Measurements from ENCODE around the gene OR1F1.
A peak's percentile ranks its signal among the peaks of the same experiment; 100 is the strongest.
"Not testable (repeated sequence)": the region's sequence is repeated elsewhere in the genome, so short reads cannot be mapped to it uniquely, and the experiment has no call there.

Gene OR1F1

DNA sequence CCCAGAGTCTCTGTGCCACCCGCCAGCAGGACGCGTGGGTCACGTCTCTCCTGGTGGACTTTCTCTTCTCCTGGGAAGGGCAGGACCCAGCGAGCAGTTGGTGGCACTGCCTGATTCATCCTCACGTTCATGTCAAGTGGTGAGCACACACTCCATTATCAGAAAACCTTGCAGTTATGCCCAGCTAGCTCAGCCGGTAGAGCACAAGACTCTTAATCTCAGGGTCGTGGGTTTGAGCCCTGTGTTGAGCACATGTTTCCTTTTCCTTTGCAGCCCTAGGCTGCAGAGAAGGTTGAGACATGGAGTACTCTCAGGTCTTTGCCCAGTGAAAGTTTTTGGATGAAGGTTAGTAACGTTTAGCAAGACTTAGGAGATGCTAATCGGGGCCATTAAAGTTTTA, 8.0 kb downstream of the OR1F1 start:
- no peak for DNase-seq

DNA sequence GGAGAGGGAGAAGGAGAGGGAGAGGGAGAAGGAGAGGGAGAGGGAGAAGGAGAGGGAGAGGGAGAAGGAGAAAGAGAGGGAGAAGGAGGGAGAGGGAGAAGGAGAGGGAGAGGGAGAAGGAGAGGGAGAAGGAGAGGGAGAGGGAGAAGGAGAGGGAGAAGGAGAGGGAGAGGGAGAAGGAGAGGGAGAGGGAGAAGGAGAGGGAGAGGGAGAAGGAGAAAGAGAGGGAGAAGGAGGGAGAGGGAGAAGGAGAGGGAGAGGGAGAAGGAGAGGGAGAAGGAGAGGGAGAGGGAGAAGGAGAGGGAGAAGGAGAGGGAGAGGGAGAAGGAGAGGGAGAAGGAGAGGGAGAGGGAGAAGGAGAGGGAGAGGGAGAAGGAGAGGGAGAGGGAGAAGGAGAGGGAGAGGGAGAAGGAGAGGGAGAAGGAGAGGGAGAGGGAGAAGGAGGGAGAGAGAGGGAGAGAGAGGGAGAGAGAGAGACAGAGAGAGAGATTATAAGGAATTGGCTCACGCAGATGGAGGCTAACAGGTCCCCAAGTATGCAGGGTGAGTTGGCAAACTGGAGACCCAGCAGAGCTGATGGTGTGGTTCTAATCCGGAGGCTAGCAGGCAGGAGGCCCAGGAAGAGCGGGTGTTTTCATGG, 9.8 kb downstream of the OR1F1 start:
- DNase-seq = not testable (repeated sequence)

DNA sequence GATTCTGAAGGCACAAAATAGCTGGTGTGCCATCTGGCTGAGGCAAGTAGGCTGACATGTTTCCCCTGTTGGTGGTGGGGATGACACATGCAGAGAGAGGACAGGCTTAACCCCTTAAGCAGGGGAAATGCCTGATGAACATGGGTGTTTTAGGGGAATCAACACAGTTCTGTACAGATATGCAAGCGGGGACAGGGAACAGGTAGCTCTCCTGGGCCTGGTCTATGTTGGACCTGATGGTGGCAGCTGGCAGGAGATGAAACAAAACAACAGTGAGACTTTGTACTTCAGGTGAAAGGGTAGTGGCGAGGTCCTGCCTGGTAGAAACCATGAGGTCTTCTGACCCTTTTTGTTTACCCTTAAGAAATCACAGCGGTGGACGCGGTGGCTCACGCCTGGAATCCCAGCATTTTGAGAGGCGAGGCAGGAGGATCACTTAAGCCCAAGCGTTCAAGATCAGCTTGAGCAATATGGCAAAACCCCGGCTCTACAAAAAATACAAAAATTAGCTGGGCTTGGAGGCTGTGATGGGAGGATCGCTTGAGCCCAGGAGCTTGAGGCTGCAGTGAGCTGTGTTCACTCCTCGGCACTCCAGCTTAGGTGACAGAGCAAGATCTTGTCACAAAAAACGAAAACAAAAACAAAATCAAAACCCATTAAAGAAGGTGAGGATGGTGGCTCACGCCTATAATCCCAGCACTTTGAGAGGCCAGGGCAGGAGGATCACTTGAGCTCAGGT, 10.5 kb downstream of the OR1F1 start:
- DNase-seq = no peak

DNA sequence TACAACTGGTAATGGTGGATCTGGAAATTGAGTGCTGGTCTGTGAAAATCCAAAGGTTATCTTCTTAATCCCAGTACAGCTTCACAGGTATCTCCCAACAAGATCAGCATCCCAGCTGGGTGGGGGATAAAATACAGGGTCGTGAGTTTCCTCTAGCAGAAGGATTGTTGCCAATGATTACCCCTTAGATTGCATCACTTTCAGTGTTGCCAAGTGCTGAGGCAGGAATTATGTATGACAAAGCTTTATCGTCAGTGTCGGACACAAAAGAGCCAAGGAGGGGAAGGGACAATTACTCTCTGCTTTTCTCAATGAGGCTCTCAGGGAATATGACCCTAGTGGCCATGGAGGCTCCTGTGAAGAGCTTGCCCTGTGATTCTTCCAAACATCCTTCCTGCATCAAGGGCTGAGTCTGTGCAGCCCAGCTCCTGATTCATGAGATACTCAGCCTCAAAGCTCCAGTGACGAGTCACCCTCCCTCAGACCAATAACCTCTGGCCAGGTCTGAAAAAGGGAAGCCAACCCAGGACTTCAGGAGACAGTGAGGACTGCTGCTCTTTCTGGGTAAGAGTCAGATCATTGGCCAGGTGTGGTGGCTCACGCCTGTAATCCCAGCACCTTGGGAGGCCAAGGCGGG, 15.0 kb downstream of the OR1F1 start:
- DNase-seq = no peak

DNA sequence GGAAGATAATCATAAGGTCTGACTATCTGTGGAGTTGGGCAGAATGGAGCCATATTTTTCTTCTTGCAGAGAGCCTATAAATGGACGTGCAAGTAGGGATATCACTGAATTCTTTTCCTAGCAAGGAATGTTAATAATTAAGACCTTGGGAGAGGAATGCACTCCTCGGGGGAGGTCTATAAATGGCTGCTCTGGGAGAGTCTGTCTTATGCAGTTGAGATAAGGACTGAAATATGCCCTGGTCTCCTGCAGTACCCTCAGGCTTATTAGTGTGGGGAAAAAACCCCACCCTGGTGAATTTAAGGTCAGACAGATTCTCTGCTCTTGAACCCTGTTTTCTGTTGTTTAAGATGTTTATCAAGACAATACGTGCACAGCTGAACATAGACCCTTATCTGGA, 17.9 kb downstream of the OR1F1 start:
- DNase-seq = not testable (repeated sequence)

DNA sequence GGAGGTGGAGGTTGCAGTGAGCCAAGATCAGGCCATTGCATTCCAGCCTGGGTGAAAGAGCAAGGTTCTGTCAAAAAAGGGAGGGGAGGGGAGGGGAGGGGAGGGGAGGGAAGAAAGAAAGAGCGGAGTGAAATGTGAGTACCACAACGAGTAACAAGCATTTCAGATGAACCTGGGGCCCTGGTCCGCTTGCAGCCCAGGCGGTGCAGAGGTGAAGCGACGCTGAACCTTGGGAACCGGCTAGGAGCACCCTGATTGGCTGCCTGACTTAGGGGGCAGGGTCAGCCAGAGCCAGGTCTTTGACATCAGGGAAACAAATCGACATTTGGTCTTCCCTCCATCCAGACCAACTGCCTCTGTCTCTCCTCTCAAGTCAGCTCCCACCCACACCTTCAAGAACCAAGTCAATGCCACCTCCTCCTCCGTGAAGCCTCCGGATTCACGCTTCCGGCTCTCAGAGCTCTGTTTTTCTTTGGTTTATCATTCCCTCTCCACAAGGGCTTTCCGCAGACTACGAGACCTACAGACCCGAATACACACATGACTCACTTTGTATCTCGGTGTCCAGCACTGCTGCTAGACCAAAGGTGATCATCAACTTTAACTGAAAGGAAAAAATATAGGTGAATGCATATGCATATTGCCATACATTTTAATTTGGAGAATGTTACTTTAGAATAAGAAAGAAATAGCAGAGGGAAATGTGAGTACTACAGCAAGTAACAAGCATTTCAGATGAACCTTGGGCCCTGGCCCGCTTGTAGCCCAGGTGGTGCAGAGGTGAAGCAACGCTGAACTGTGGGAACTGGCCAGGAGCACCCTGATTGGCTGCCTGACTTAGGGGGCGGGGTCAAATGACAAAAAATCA, 19.3 kb downstream of the OR1F1 start:
- no peak for DNase-seq

DNA sequence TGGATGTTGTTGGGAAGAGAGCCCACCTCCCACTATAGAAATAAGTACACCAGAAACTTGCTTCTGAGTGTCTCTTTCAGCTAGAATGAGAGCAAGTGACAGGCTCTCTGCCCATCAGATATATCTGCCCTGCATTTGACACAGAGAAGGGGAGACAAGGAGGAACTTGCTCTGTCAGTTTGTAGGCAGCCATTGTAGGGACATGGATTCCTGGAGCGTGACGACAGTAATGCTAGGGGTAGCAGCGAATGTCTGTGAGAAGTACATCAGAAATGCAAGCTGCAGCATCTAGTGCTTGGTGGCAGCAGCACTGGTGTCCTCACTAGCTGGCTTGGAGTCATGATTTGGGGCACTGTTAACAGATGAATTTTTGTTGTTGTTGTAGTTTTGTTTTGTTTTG, 24.0 kb downstream of the OR1F1 start:
- DNase-seq = no peak

DNA sequence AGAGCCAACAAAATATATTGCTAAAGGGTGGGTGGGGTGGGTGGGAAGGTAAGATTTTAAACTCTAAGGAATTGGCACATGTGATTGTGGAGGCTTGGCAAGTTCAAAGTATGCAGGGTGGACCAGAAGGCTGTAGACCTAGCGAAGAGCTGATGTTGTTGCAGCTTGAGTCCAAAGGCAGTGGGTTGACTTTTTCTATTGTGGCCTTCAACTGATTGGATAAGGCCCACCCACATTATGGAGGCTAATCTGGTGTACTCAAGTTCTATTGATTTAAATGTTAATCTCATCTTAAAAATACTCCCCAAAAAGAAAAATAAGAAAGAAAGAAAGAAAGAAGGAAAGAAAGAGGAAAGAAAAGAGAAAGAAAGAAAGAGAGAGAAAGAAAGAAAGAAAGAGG, 24.6 kb downstream of the OR1F1 start:
- no peak for DNase-seq

DNA sequence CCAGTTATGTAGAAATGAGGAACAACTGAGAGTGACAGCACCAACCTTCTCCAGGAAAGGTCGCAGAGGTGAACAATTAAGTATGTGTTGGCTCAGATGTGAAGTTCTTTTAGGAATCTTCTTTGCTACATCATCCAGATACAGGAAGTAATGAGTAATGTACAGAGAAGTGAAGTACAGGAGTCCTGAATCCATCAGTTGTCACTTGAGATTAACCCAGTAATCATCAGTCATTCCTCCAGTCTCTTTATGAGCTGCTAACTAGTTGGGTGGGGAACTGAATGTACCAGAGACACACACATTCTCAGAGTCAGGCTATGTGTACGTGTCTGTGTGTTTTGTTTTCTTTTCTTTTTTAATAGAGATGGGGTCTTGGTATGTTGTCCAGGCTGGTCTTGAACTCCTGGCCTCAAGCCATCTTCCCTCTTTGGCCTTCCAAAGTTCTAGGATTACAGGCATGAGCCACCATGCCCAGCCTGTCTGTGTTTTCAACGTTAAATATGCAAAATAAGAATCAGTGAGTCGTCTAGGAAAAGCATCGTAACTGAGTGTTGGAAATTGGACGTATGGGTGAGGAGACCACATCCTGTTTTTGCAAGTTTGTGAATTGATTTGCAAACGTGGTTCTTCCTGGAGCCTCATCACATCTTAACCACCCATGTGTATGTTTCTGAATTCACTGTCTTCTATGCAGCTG, 27.0 kb downstream of the OR1F1 start:
- DNase-seq = no peak

DNA sequence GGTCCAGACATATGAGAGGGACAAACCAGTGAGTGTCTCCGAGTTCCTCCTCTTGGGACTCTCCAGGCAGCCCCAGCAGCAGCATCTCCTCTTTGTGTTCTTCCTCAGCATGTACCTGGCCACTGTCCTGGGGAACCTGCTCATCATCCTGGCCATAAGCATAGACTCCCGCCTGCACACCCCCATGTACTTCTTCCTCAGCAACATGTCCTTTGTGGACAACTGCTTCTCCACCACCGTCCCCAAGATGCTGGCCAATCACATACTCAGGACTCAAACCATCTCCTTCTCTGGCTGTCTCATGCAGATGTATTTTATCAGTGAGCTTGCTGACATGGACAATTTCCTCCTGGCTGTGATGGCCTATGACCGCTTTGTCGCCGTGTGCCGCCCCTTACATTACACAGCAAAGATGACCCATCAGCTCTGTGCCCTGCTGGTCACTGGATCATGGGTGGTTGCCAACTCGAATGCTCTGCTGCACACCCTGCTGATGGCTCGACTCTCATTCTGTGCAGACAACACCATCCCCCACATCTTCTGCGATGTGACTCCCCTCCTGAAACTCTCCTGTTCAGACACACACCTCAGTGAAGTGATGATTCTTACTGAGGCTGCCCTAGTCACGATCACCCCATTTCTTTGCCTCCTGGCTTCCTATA, 27.7 kb downstream of the OR1F1 start:
- no peak for DNase-seq

DNA sequence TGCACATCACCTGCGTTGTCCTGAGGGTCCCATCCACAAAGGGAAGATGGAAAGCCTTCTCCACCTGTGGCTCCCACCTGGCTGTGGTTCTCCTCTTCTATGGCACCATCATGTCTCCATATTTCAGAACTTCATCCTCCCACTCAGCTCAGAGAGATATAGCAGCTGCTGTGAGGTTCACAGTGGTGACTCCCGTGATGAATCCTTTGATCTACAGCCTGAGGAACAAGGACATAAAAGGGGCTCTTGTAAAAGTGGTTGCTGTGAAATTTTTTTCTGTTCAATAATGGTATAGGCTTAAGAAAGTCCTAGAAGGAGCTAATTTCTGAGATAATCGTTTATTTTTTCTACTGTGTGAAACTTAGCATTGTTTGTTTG, 28.2 kb downstream of the OR1F1 start:
- DNase-seq = no peak

DNA sequence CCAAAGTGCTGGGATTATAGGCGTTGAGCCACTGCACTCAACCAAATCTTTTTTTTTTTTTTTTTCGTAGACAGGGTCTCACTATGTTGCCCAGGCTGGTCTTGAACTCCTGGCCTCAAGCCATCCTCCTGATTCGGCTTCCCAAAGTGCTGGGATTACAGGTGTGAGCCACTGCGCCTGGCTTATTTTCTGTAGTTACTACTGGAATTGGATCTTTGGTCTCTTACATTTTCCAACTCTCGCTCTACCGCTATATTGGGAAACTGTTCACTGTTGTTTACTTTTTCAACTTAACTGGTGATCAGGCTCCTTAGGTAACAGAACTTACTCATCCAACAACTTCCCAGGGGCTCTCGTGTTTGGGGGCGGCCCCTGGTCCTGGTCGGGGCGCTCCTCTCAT, 32.8 kb downstream of the OR1F1 start:
- DNase-seq = no peak

DNA sequence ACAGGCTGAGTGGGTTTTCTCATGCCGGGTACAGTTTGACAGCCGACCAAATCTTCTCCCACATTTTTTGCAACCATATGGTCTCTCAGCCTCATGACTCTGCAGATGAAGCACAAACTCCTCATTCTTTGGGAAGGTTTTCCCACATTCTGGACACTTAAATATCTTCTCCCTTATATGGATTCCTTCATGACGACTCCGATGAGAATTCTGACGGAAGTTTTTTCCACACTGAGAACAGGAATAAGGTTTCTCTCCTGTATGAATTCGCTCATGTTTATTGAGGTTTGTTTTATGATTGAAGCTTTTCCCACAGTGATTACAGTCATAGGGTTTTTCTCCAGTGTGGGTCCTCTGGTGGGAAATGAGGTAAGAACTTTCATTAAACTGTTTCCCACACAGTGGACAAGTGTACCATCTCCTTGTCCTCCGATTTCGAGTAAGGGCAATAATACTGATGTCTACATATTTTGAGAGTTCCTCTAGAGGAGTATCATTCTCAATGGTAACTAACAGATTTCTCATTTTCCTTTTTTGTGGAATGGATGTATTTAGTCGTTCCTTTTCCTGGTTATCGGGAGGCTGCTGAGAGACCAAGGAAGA, 36.0 kb downstream of the OR1F1 start:
- DNase-seq = no peak

DNA sequence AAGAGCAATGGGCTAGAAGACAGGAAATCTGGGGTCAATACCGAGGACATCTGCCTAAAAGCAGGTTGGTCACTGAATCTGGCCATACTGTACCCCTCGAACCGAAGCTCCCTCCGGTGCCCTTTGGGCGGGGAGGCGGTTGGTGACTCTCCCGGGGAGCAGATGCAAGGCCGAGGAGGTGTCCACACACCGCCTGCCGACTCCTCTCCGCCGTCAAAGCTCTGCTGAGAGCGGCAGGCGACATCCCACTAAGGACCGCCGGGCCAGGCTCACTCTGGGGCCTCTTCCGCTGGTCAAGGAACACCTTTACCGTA, 46.5 kb downstream of the OR1F1 start:
- DNase-seq = no peak

DNA sequence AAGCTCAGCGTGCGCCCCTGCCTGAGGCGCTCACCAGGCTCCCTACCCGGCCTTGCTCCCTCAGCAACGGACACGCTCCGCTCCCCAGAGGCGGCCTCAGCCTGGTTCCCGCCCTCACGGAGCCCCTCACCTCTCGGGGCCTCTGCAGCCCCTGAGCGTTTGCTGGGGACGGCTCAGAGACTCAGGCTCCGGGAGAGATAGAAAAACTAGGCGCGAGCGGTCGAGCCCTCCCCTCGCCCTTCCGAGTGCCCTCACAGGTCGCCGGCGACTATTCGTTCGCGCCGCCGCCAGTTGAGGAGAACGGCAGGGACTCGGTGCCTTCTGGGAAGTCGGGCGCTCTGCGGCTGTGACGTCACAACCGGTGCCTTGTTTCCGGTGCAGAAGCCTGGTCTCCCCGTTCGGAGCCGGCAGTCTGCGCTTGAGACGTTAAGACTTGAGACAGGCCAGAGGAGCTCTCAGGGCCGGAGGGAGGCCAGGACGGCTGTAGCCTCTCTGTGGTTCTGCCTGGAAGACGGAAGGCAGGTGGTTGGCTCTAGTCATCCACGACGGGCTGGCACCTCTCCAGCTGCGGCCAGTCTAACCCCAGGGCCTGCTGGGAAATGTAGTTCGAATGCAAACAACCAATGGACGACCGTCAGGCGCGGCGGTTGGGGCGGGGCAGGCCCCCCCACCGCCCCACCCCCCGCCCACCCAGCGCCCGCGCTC, 47.0 kb downstream of the OR1F1 start, which contains the start of gene ZNF200:
ZNF200 (minus strand) TSS at position 302 of the 705 bp plus-strand sequence. CDS start 1,403 bp downstream, outside the sequence.
- peak; percentile 44 to 99 (median 92) for DNase-seq

DNA sequence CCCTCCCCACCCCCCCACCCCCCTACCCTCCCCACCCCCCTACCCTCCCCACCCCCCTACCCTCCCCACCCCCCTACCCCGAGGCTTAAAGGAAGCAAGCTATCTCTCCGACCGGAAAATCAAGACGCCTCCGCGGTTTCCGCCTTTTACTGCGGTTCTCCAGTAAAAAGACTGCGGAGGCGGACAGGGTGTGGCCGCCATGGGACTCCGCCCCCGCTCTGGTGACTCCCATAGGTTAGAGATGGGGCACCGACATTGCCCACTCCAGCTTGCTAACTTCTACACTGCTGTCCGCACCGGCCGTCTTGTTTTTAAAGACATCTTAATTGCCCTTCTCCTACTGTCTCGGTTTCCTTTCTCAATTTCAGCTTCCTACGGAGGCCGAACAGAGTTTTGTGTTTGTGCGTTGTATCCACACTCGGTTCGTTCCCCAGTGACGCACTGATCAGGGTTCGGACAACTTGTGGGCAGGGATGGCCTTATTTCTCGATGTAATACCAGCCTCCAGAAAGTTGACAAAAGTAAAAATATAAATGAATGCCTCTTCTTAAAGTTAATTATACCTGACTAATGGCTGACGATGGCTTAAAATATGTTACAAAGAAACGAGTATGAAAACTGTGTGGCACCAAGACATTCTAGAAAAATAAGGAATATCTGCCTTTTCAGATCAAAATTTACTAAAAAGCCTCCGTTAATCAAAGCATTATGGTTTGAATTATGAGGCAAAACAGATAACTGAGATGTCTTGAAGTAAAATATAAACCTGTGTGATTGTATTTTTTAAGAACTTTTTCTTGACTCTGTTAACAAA, 48.1 kb downstream of the OR1F1 start:
- DNase-seq = no peak

DNA sequence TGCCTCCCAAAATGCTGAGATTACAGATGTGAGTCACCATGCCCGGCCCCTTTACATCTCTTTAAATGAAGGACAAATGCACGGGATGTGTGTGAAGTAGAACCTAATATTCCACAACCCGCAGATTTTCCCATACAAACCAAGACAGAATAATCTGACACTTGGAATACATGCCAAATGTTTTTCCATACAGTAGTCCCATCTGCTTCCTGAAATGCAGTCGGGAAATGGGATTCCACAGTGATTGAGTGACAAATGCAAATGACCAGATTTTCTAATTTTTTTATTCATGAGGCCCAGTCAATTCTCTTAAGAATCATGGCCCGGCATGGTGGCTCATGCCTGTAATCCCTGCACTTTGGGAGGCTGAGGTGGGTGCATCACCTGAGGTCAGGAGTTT, 53.8 kb downstream of the OR1F1 start:
- DNase-seq = no peak

DNA sequence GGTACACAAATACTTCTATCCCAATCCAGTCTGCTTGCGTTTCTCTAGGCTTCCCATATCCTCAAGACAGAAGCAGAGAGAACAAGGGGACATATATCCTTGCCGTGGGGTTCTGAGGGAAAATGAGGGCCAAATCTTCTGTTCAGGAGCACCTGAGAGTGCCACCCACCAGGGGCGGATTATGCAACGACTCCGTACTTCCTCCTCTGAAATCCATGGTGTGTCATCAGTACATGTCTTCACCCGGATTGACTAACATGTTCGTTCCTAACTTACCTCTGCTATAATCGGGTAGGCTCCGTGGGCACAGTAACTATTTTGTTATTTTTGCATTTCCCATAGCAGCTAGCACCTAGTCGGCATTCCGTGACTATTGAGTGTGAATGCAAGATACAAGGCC, 54.7 kb downstream of the OR1F1 start:
- no peak for DNase-seq

DNA sequence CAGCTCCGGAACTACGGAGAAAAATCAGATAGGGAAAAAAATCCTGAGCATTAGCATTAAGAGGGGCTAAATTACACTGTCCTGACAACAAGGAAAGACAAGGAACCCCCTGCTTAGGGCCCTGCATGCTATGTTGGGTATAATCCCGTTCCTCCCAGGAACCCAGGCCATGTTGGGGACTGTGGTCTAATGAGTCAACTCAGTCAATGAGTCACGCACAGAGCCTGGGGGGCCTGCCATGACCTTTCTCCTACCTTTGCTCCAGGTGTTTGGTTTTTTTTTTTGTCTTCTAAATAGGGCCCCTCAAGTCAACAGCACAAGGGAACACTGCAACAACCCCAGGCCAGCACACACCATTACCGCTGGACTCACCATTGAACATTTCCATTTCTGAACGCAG, 55.9 kb downstream of the OR1F1 start:
- DNase-seq = no peak
